GM23248 (cell line): ENCODE measurements around the gene JMJD4. TPM values are rescaled to one million over a fixed set of nuclear protein-coding genes. Genes with fewer than 3 reads are reported as not detected.

Experiments used
- DNase-seq: peaks from one replicate; pipeline ENCODE4 v3.0.0-alpha.2; 2015
- H2AFZ ChIP-seq: fragments of 200-600 bp; sonication (generic); 2 replicates; pipeline ENCODE4 v1.6.1; 2016; ENCODE audit warnings: antibody characterized with exemption
- H3F3A ChIP-seq: fragments of 200-600 bp; sonication (generic); 2 replicates; pipeline ENCODE4 v1.6.1; 2016; ENCODE audit warnings: mild to moderate bottlenecking, antibody characterized with exemption, mixed run types; ENCODE audit not compliant: insufficient read depth
- H3K27ac ChIP-seq: fragments of 200-600 bp; sonication (generic); 2 replicates; pipeline ENCODE4 v1.5.1; 2016; ENCODE audit warnings: mild to moderate bottlenecking
- H3K27me3 ChIP-seq: fragments of 200-600 bp; sonication (generic); replicated peaks from 2 replicates; pipeline ENCODE4 v1.6.1; 2016; ENCODE audit warnings: mild to moderate bottlenecking; ENCODE audit not compliant: insufficient read depth
- H3K36me3 ChIP-seq: fragments of 200-600 bp; sonication (generic); 2 replicates; pipeline ENCODE4 v1.6.1; 2016; ENCODE audit warnings: low read depth, mild to moderate bottlenecking
- H3K4me1 ChIP-seq: fragments of 200-600 bp; sonication (generic); 2 replicates; pipeline ENCODE4 v1.6.1; 2016; ENCODE audit warnings: mild to moderate bottlenecking; ENCODE audit not compliant: insufficient read depth
- H3K4me2 ChIP-seq: fragments of 200-600 bp; sonication (generic); one replicate; pipeline ENCODE4 v1.6.1; 2016; ENCODE audit warnings: mild to moderate bottlenecking; ENCODE audit not compliant: unreplicated experiment
- H3K4me3 ChIP-seq: fragments of 200-600 bp; sonication (generic); 2 replicates; pipeline ENCODE4 v1.5.1; 2016; ENCODE audit warnings: mild to moderate bottlenecking
- H3K79me2 ChIP-seq: fragments of 200-600 bp; sonication (generic); 2 replicates; pipeline ENCODE4 v1.6.1; 2016; ENCODE audit warnings: mild to moderate bottlenecking; ENCODE audit not compliant: insufficient read depth
- H3K9ac ChIP-seq: fragments of 200-600 bp; sonication (generic); 2 replicates; pipeline ENCODE4 v1.6.1; 2016; ENCODE audit warnings: mild to moderate bottlenecking
- H3K9me2 ChIP-seq: fragments of 200-600 bp; sonication (generic); 2 replicates; pipeline ENCODE4 v1.6.1; 2016; ENCODE audit warnings: mixed run types, mild to moderate bottlenecking, moderate library complexity; ENCODE audit not compliant: insufficient read depth
- H3K9me3 ChIP-seq: fragments of 200-600 bp; sonication (generic); one replicate; pipeline ENCODE4 v1.6.1; 2017; ENCODE audit warnings: low read depth
- H4K20me1 ChIP-seq: fragments of 200-600 bp; sonication (generic); 2 replicates; pipeline ENCODE4 v1.6.0; 2016; ENCODE audit not compliant: insufficient read depth
- EZH2 ChIP-seq: fragments of 200-600 bp; sonication (generic); IDR thresholded peaks from 2 replicates; pipeline ENCODE4 v1.6.1; 2018; ENCODE audit warnings: antibody characterized with exemption, mild to moderate bottlenecking; ENCODE audit not compliant: insufficient read depth, poor library complexity, severe bottlenecking
- EZH2phosphoT487 ChIP-seq: fragments of 200-600 bp; sonication (generic); IDR thresholded peaks from 2 replicates; pipeline ENCODE4 v1.6.1; 2018; ENCODE audit warnings: antibody characterized with exemption, moderate library complexity, mild to moderate bottlenecking, low read depth; ENCODE audit not compliant: insufficient read depth
- WGBS, 2 experiments: methylation state at CpG; one replicate each; pipeline ENCODE4 v1.1.6; 2015 to 2017; ENCODE audit warnings: low lambda C conversion rate in 2 of 2, low coverage in 1 of 2; ENCODE audit errors: missing lambda C conversion rate in 2 of 2; 5-methylcytosine and 5-hydroxymethylcytosine counted together
- in situ Hi-C: fragments of 300-500 bp; cut with MboI; formaldehyde crosslinking; loops from 2 replicates; pipeline ENCODE4 v1.15.0; 2020
- polyA plus RNA-seq: library from polyadenylated mRNA; unstranded; fragments of >200 nt; fragmentation: Nextera tagmentation; extraction: Ambion mirVana; gene quantifications from 2 replicates; pipeline ENCODE4 v1.2.1, GENCODE V29; 2016
- total RNA-seq: library from RNA; depleted of rRNA; stranded (reverse); fragments of >200 nt; shearing (Covaris generic); gene quantifications from 2 replicates; pipeline ENCODE4 v1.2.3, GENCODE V29; 2014

Gene JMJD4
- total and polyA plus RNA-seq, 2 experiments from 2014 or later: 16.1 to 26.9 TPM

- peak; percentile 83 for DNase-seq
- H4K20me1 ChIP-seq: no peaks in the 10 kb centered on the region
- H3K9me3 ChIP-seq: no peaks in the 10 kb centered on the region
- peaks cover 22% of the 10 kb centered on the region for H3K79me2 ChIP-seq
- H3K36me3 ChIP-seq: peaks cover 3% of the 10 kb centered on the region; the same call in 1 of the 2 replicates
- H3K9me2 ChIP-seq: no peaks in the 10 kb centered on the region
- TF ChIP-seq EZH2: no peak
- no peak overlapping the region for H3K4me2 ChIP-seq
- H3K4me3 ChIP-seq: no peak overlapping the region
- H3F3A ChIP-seq: no peaks in the 10 kb centered on the region
- H3K27ac ChIP-seq: no peak overlapping the region
- no peak overlapping the region for H2AFZ ChIP-seq
- H3K27me3 ChIP-seq: no peaks in the 10 kb centered on the region
- in situ Hi-C loops: no loop called here
- no peak overlapping the region for H3K9ac ChIP-seq
- WGBS, 2 experiments: 19 to 21% methylated on average over 13 of the region's 13 CpGs
- peaks cover 4% of the 10 kb centered on the region; the same call in 1 of the 2 replicates for H3K4me1 ChIP-seq
Observed at GRCh38 chr1:227729881-227730629, 5.0 kb downstream of the JMJD4 start.

DNA sequence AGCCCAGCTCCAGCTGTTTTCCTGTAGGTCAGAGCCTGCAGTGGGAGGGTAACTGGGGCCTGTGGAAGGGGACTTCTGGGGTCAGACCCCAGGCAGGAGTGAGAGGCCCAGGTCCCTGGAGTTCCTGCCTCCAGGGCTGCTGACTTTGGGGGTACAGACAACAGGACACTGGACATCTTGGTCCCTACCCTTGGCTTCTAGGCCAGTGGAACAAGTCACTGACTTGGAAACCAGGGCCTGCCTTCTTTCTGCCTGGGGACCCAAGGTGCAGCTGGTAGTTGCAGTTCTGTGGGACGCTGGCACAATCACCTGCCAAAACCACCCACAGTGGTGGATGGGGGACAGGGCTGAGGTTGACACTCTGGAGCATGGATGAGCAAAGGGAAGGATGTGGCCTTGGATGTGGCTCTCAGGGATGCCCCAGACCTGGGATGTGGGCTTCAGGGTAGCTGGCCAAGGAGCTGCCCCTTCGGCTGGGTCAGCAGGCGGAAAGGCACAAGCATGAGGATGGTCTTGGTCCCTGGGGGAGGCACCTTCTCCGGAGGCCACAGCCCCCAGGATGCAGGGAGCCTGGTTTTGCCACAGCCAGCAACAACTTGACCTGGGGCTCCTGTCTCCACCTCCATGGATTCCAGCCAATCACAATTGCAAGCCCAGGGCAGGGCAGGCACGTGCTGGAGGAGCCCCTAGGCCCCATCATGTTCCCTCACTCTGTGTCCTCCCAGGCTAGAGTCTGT, 5.8 kb downstream of the JMJD4 start:
- Histone ChIP-seq H3K27ac (no peak overlapping the region), H3K9me2 (no peaks in the 10 kb centered on the region), H3K36me3 (peaks cover 3% of the 10 kb centered on the region; the same call in 1 of the 2 replicates), H3K79me2 (peaks cover 15% of the 10 kb centered on the region), H3K4me3 (peak overlapping the region; percentile 64), H3K4me1 (peaks cover 4% of the 10 kb centered on the region; the same call in 1 of the 2 replicates), H4K20me1 (no peaks in the 10 kb centered on the region), H3K9me3 (no peaks in the 10 kb centered on the region), H3K27me3 (no peaks in the 10 kb centered on the region), H3F3A (no peaks in the 10 kb centered on the region), H2AFZ (no peak overlapping the region), H3K4me2 (peak overlapping the region; percentile 71), H3K9ac (peak overlapping the region; percentile 47; the same call in 1 of the 2 replicates)
- WGBS, 2 experiments: 20 to 33% methylated on average over 5 of the region's 5 CpGs
- DNase-seq: no peak
- TF ChIP-seq EZH2: no peak
- no peak for TF ChIP-seq EZH2phosphoT487
- in situ Hi-C loops: no loop called here

GRCh38 chr1:227728892-227729143, 6.3 kb downstream of the JMJD4 start:
- Histone ChIP-seq H3K4me2 (peak overlapping the region; percentile 71), H3K79me2 (peaks cover 10% of the 10 kb centered on the region), H2AFZ (no peak overlapping the region; the same call in 1 of the 2 replicates), H3K9me2 (no peaks in the 10 kb centered on the region), H3K9ac (peak overlapping the region; percentile 47; the same call in 1 of the 2 replicates), H3K27ac (no peak overlapping the region), H3F3A (no peaks in the 10 kb centered on the region), H3K4me3 (peak overlapping the region; percentile 64), H3K9me3 (no peaks in the 10 kb centered on the region), H3K36me3 (peaks cover 3% of the 10 kb centered on the region; the same call in 1 of the 2 replicates), H4K20me1 (no peaks in the 10 kb centered on the region), H3K4me1 (peaks cover 1% of the 10 kb centered on the region; the same call in 1 of the 2 replicates), H3K27me3 (no peaks in the 10 kb centered on the region)
- peak; percentile 20 for DNase-seq
- TF ChIP-seq EZH2: no peak
- TF ChIP-seq EZH2phosphoT487: no peak
- in situ Hi-C loops: no loop called here
- WGBS, 2 experiments: 1 to 6% methylated on average over 2 to 11 of the region's 11 CpGs

DNA sequence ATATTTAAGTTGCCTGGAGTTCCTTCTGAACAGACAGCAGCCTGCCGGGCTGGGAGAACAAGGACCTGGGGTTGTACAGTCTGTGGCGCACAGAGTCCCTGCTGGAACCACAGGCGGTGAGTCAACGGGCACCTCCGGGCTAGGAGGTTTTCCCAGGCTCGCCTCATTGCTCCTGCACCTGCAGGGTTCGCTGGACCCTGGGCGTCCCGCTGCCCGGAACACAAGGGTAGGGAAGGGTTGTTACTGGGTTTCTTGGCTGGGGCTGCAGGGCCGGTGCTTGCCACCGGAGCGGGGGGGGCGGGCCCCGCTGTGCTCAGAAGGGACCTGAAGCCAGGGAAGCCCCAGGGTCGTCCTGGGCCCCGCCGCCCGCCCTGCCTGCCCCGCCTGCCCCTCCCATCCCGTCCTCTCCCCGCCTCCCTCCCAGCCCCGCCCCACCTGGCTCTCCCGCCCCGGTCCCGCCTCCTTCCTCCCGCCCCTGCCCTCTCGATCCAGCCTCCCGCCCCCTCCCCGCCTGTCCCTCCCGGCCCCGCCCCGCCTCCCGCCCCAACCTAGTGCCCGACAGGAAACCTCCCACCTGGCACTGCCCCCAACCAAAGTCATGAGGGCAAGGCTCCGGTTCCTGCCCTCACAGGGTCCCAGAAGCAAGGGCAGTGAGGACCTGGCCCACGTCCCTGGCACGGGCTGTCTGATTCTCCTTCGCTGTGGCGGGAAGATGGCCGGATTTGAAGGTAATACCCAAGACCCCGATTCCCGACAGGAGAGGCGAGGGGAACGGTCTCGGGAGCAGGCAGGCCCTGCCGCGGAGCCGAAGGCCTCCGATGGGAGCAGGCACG, 6.8 kb downstream of the JMJD4 start:
- Histone ChIP-seq H3K9me2 (no peaks in the 10 kb centered on the region), H3K9ac (peak overlapping the region; percentile 47; the same call in 1 of the 2 replicates), H3F3A (no peaks in the 10 kb centered on the region), H3K9me3 (no peaks in the 10 kb centered on the region), H3K79me2 (peaks cover 5% of the 10 kb centered on the region), H3K27me3 (no peaks in the 10 kb centered on the region), H3K27ac (no peak overlapping the region), H3K36me3 (peaks cover 3% of the 10 kb centered on the region; the same call in 1 of the 2 replicates), H3K4me2 (peak overlapping the region; percentile 71), H3K4me1 (no peaks in the 10 kb centered on the region; the same call in 1 of the 2 replicates), H2AFZ (no peak overlapping the region; the same call in 1 of the 2 replicates), H3K4me3 (peak overlapping the region; percentile 64), H4K20me1 (no peaks in the 10 kb centered on the region)
- 1 to 4% methylated on average over 29 to 50 of the region's 51 CpGs for WGBS, 2 experiments
- TF ChIP-seq EZH2phosphoT487 (no peak), EZH2 (no peak)
- DNase-seq: peak; percentile 66
- in situ Hi-C loops: no loop called here
